Putamen (tissue), 1 donor: ENCODE results near the gene FNDC11.
"Not testable (repeated sequence)": the region's sequence is repeated elsewhere in the genome, so short reads cannot be mapped to it uniquely, and the experiment has no call there.

Experiments
- DNase-seq: peaks from one replicate; pipeline ENCODE4 v3.0.0-alpha.2; 2016; ENCODE audit warnings: low spot score

The FNDC11 gene

GRCh38 chr20:63567386-63568169, 13.6 kb downstream of the FNDC11 start:
- no peak for DNase-seq

GRCh38 chr20:63568170-63568981, 14.4 kb downstream of the FNDC11 start:
- DNase-seq = no peak

- no peak for DNase-seq
These were observed 15.3 kb downstream of the FNDC11 start for GRCh38 chr20:63568986-63569949.

- no peak for DNase-seq
These were observed 16.5 kb downstream of the FNDC11 start for GRCh38 chr20:63570281-63571086.

GRCh38 chr20:63571087-63571478, 17.1 kb downstream of the FNDC11 start:
- DNase-seq = not testable (repeated sequence)

GRCh38 chr20:63572071-63572787, 18.3 kb downstream of the FNDC11 start:
- no peak for DNase-seq

GRCh38 chr20:63572788-63573646, 19.1 kb downstream of the FNDC11 start:
- no peak for DNase-seq

- DNase-seq = no peak
These were observed 19.7 kb downstream of the FNDC11 start for GRCh38 chr20:63573647-63574131.

- DNase-seq = no peak
These were observed 20.3 kb downstream of the FNDC11 start, which contains the start of gene HELZ2 for GRCh38 chr20:63574156-63574828. Gene HELZ2, minus strand, starts transcription at chr20:63574239. Its CDS starts 1,854 bp downstream, at chr20:63572385.

GRCh38 chr20:63574829-63575743, 21.1 kb downstream of the FNDC11 start:
- no peak for DNase-seq

- DNase-seq = no peak
These were observed 22.4 kb downstream of the FNDC11 start for GRCh38 chr20:63576311-63576710.

- no peak for DNase-seq
These were observed 23.4 kb downstream of the FNDC11 start for GRCh38 chr20:63577317-63577894.

- no peak for DNase-seq
These were observed 24.5 kb downstream of the FNDC11 start for GRCh38 chr20:63578224-63579016.

GRCh38 chr20:63579017-63579694, 25.2 kb downstream of the FNDC11 start:
- no peak for DNase-seq

GRCh38 chr20:63580796-63581461, 27.0 kb downstream of the FNDC11 start:
- DNase-seq = peak; percentile 45
